Breast epithelium (tissue), 3 donors: Measurements from ENCODE around the gene RASA3.

Experiments
- POLR2A ChIP-seq: fragments of 450-650 bp; IDR thresholded peaks from one replicate; pipeline ENCODE4 v1.6.1; 2016; ENCODE audit warnings: antibody characterized with exemption, mild to moderate bottlenecking, moderate library complexity
- TF ChIP-seq, protein P1 (sequence below), 3 donors: fragments of 450-650 bp; IDR thresholded peaks; one replicate each; pipeline ENCODE4 v1.5.1; 2016 to 2017; ENCODE audit warnings: antibody characterized with exemption in 3 of 3, mild to moderate bottlenecking in 3 of 3, moderate library complexity in 3 of 3

DNA sequence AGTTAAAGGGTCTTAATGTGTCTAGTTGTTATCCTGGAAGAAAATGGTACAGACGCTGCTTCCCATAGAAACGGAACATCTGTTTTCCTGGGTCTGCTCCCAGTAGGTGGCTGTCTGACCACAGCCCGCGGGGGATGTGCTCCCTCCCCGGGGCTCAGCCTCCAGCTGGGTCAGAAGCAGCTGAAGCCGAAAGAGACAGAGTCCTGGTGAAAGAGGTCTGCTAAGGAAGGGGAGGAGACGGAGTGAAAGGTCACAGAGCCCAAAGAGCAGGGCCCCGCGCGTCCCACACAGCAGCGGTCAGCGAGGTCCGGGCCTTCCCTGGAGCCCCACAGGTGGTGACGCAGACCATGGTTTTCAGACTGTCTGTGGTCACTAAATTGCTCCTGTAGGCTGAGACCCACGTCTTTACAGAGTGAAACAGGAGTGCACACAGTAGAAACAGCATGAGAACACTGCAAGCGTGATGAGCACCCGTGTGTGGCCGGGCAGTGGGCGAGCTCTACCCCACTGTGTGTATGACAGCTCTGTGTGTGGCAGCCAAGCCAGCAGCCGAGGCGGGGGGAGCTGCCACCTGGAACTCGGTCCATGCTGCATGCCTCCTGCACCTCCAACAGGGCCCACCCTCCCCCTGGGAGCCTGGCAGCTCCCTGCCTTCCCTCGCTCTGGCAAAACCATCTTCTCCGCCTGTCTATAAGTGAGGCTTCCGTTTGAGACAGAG is 106.5 kb downstream of the RASA3 start:
- TF ChIP-seq, protein P1, sequence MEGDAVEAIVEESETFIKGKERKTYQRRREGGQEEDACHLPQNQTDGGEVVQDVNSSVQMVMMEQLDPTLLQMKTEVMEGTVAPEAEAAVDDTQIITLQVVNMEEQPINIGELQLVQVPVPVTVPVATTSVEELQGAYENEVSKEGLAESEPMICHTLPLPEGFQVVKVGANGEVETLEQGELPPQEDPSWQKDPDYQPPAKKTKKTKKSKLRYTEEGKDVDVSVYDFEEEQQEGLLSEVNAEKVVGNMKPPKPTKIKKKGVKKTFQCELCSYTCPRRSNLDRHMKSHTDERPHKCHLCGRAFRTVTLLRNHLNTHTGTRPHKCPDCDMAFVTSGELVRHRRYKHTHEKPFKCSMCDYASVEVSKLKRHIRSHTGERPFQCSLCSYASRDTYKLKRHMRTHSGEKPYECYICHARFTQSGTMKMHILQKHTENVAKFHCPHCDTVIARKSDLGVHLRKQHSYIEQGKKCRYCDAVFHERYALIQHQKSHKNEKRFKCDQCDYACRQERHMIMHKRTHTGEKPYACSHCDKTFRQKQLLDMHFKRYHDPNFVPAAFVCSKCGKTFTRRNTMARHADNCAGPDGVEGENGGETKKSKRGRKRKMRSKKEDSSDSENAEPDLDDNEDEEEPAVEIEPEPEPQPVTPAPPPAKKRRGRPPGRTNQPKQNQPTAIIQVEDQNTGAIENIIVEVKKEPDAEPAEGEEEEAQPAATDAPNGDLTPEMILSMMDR (IDR thresholded peaks at IDR 0.05) = no peak
- TF ChIP-seq POLR2A = no peak
